ENCODE results near the gene KIAA1191. TPM values are rescaled to one million over a fixed set of nuclear protein-coding genes. Genes with fewer than 3 reads are reported as not detected.
"Not testable (repeated sequence)": the region's sequence is repeated elsewhere in the genome, so short reads cannot be mapped to it uniquely, and the experiment has no call there.

Gene KIAA1191
- total RNA-seq, 1 donor from 2014 or later: 55.5 TPM

- Mint-ChIP-seq H3K9me3 (no peaks in the 10 kb centered on the region), H3K36me3 (ENCODE audit: low read depth) (peaks cover 35% of the 10 kb centered on the region), H3K27ac (no peak overlapping the region), H3K4me1 (no peaks in the 10 kb centered on the region), H3K4me3 (no peak overlapping the region), H3K27me3 (no peaks in the 10 kb centered on the region)
- DNase-seq: no peak
- intact Hi-C loops (cut with micrococcal nuclease): no loop called here
These were observed 20.0 kb downstream of the KIAA1191 start for GRCh38 chr5:176341325-176342157.

- H3K9me3 Mint-ChIP-seq: peaks cover 3% of the 10 kb centered on the region
- H3K4me3 Mint-ChIP-seq: no peak overlapping the region
- peaks cover 31% of the 10 kb centered on the region for H3K36me3 Mint-ChIP-seq (ENCODE audit: low read depth)
- H3K4me1 Mint-ChIP-seq: no peaks in the 10 kb centered on the region
- intact Hi-C loops (cut with micrococcal nuclease): no loop called here
- H3K27me3 Mint-ChIP-seq: no peaks in the 10 kb centered on the region
- no peak overlapping the region for H3K27ac Mint-ChIP-seq
- no peak for DNase-seq
These were observed 22.3 kb downstream of the KIAA1191 start for GRCh38 chr5:176339304-176339703.

GRCh38 chr5:176337913-176338312, 23.7 kb downstream of the KIAA1191 start:
- peaks cover 38% of the 10 kb centered on the region for H3K36me3 Mint-ChIP-seq (ENCODE audit: low read depth)
- no peaks in the 10 kb centered on the region for H3K4me1 Mint-ChIP-seq
- DNase-seq: no peak
- H3K27ac Mint-ChIP-seq: no peak overlapping the region
- no peak overlapping the region for H3K4me3 Mint-ChIP-seq
- intact Hi-C loops (cut with micrococcal nuclease): no loop called here
- peaks cover 10% of the 10 kb centered on the region for H3K9me3 Mint-ChIP-seq
- no peaks in the 10 kb centered on the region for H3K27me3 Mint-ChIP-seq

GRCh38 chr5:176334031-176334770, 27.4 kb downstream of the KIAA1191 start:
- no peak overlapping the region for H3K4me3 Mint-ChIP-seq
- H3K27me3 Mint-ChIP-seq: no peaks in the 10 kb centered on the region
- peaks cover 41% of the 10 kb centered on the region for H3K36me3 Mint-ChIP-seq (ENCODE audit: low read depth)
- H3K4me1 Mint-ChIP-seq: no peaks in the 10 kb centered on the region
- intact Hi-C loops (cut with micrococcal nuclease): no loop called here
- H3K9me3 Mint-ChIP-seq: peaks cover 10% of the 10 kb centered on the region
- H3K27ac Mint-ChIP-seq: no peak overlapping the region
- no peak for DNase-seq

GRCh38 chr5:176320577-176320976, 41.0 kb downstream of the KIAA1191 start:
- Mint-ChIP-seq H3K27ac (no peak overlapping the region), H3K4me1 (no peaks in the 10 kb centered on the region), H3K36me3 (ENCODE audit: low read depth) (peaks cover 25% of the 10 kb centered on the region), H3K27me3 (no peaks in the 10 kb centered on the region), H3K4me3 (no peak overlapping the region), H3K9me3 (no peaks in the 10 kb centered on the region)
- DNase-seq: no peak
- intact Hi-C loops (cut with micrococcal nuclease): no loop called here

- H3K4me3 Mint-ChIP-seq: no peak overlapping the region
- intact Hi-C loops (cut with micrococcal nuclease): no loop called here
- peaks cover 1% of the 10 kb centered on the region for H3K4me1 Mint-ChIP-seq
- H3K9me3 Mint-ChIP-seq: no peaks in the 10 kb centered on the region
- DNase-seq: no peak
- H3K27ac Mint-ChIP-seq: no peak overlapping the region
- no peaks in the 10 kb centered on the region for H3K27me3 Mint-ChIP-seq
- H3K36me3 Mint-ChIP-seq (ENCODE audit: low read depth): peaks cover 30% of the 10 kb centered on the region
These were observed 41.6 kb downstream of the KIAA1191 start for GRCh38 chr5:176319827-176320554.

- H3K27ac Mint-ChIP-seq: no peak overlapping the region
These were observed 43.8 kb downstream of the KIAA1191 start for GRCh38 chr5:176317534-176318374.

GRCh38 chr5:176305356-176305755, 56.2 kb downstream of the KIAA1191 start:
- intact Hi-C loops (cut with micrococcal nuclease): not testable (repeated sequence)

More at GRCh38 chr5:176317534-176318374, 43.8 kb downstream of the KIAA1191 start:
- intact Hi-C loops (cut with micrococcal nuclease): no loop called here
- H3K9me3 Mint-ChIP-seq: no peaks in the 10 kb centered on the region
- H3K36me3 Mint-ChIP-seq (ENCODE audit: low read depth): peaks cover 38% of the 10 kb centered on the region
- no peak for DNase-seq
- peaks cover 2% of the 10 kb centered on the region for H3K4me1 Mint-ChIP-seq
- H3K4me3 Mint-ChIP-seq: no peak overlapping the region
- no peaks in the 10 kb centered on the region for H3K27me3 Mint-ChIP-seq

More at GRCh38 chr5:176305356-176305755, 56.2 kb downstream of the KIAA1191 start:
- not testable (repeated sequence) for DNase-seq, H3K27ac Mint-ChIP-seq, H3K27me3 Mint-ChIP-seq, H3K4me3 Mint-ChIP-seq, H3K4me1 Mint-ChIP-seq, H3K9me3 Mint-ChIP-seq
- H3K36me3 Mint-ChIP-seq (ENCODE audit: low read depth): peaks cover 49% of the 10 kb centered on the region

Other genes starting within 250 kb of the KIAA1191 start
- gene SIMC1, start 123.3 kb downstream of the KIAA1191 start, total RNA-seq: 36.3 and 37.0 TPM in 2 replicates
- 18.1 and 22.2 TPM in 2 replicates for gene ARL10, start 3.7 kb upstream of the KIAA1191 start, total RNA-seq
- 109 and 114 TPM in 2 replicates for gene NOP16, start 26.8 kb upstream of the KIAA1191 start, total RNA-seq
- 96.4 and 104 TPM in 2 replicates for gene HIGD2A, start 27.0 kb upstream of the KIAA1191 start, total RNA-seq
- 71.5 and 76.2 TPM in 2 replicates for gene CLTB, start 54.8 kb upstream of the KIAA1191 start, total RNA-seq
- gene FAF2, start 86.6 kb upstream of the KIAA1191 start, total RNA-seq: 42.8 and 43.9 TPM in 2 replicates
- gene RNF44, start 175.6 kb upstream of the KIAA1191 start, total RNA-seq: 71.4 and 74.0 TPM in 2 replicates
- gene CDHR2, start 187.6 kb upstream of the KIAA1191 start, total RNA-seq: 0.35 and 0.45 TPM in 2 replicates
- gene GPRIN1, start 248.4 kb upstream of the KIAA1191 start, total RNA-seq: 3.7 TPM in 2 replicates

Measured in activated CD4-positive, alpha-beta T cell treated with anti-CD3 and anti-CD28 coated beads, Interleukin-2, amount 10 ng/mL, durations not matched to agents 24 days and 14 days (primary cell).